Astrocyte of the spinal cord (primary cell): ENCODE measurements around the gene CAVIN1.
"Not testable (repeated sequence)": the region's sequence is repeated elsewhere in the genome, so short reads cannot be mapped to it uniquely, and the experiment has no call there.

Experiments
- DNase-seq: peaks from one replicate; pipeline ENCODE4 v3.0.0; 2011; ENCODE audit warnings: low read depth, low spot score
- H3K4me3 ChIP-seq: 2 replicates; pipeline ENCODE4 v1.5.1; 2011; ENCODE audit warnings: low read depth, mild to moderate bottlenecking, low read length, moderate library complexity
- in situ Hi-C: cut with HindIII; loops from 2 replicates; pipeline ENCODE4 v1.10.0; 2017; ENCODE audit warnings: low sequenced_read_pairs
- TF ChIP-seq, protein P1 (sequence below): IDR thresholded peaks from 2 replicates; pipeline ENCODE4 v1.5.1; 2012; ENCODE audit warnings: low read depth, mild to moderate bottlenecking, low read length, inconsistent platforms

CAVIN1 gene

DNA sequence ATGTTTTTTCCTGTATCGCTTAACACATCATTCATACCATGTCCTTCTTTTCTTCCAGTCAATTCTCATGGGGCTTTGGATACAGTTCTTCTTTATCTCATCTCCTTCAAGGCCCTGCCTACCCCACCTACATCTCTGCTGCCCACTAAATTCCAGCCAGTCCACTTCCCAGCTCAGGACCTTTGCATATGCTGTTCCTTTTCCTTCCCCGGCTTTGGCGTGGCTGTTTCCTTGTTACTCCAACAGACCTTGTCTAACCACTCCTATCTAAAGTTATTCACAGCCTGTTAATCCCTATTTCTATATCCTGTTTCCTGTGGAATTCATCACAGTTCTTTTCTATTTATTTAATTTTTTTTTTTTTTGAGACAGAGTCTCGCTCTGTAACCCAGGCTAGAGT lies 28.2 kb downstream of the CAVIN1 start:
- no peak for DNase-seq
- in situ Hi-C loops = no loop called here
- TF ChIP-seq, protein P1, sequence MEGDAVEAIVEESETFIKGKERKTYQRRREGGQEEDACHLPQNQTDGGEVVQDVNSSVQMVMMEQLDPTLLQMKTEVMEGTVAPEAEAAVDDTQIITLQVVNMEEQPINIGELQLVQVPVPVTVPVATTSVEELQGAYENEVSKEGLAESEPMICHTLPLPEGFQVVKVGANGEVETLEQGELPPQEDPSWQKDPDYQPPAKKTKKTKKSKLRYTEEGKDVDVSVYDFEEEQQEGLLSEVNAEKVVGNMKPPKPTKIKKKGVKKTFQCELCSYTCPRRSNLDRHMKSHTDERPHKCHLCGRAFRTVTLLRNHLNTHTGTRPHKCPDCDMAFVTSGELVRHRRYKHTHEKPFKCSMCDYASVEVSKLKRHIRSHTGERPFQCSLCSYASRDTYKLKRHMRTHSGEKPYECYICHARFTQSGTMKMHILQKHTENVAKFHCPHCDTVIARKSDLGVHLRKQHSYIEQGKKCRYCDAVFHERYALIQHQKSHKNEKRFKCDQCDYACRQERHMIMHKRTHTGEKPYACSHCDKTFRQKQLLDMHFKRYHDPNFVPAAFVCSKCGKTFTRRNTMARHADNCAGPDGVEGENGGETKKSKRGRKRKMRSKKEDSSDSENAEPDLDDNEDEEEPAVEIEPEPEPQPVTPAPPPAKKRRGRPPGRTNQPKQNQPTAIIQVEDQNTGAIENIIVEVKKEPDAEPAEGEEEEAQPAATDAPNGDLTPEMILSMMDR = no peak
- H3K4me3 ChIP-seq = no peak overlapping the region

GRCh38 chr17:42392692-42393415 lies 30.2 kb downstream of the CAVIN1 start:
- TF ChIP-seq, protein P1 = no peak
- in situ Hi-C loops = no loop called here
- H3K4me3 ChIP-seq = no peak overlapping the region
- DNase-seq = no peak

DNA sequence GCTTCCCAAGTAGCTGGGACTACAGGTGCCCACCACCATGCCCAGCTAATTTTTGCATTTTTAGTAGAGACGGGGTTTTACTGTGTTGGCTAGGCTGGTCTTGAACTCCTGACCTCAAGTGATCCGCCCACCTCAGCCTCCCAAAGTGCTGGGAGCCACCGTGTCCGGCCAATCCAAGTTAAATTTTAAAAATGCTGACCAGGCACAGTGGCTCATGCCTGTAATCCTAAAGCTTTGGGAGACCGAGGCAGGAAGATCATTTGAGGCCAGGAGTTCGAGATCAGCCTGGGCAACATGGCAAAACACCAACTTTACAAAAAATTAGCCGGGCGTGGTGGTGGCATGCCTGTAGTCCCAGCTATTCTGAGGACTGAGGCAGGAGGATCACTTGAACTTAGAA lies 31.6 kb downstream of the CAVIN1 start:
- in situ Hi-C loops, DNase-seq: not testable (repeated sequence)

GRCh38 chr17:42389899-42390298 lies 33.2 kb downstream of the CAVIN1 start:
- DNase-seq = no peak
- in situ Hi-C loops = no loop called here
- TF ChIP-seq, protein P1 = no peak

More for the DNA sequence above, 31.6 kb downstream of the CAVIN1 start:
- not testable (repeated sequence) for H3K4me3 ChIP-seq

GRCh38 chr17:42389135-42389417 lies 34.0 kb downstream of the CAVIN1 start:
- no peak for DNase-seq
- peak overlapping the region; percentile 28 for H3K4me3 ChIP-seq
- TF ChIP-seq, protein P1 = no peak
- in situ Hi-C loops = no loop called here

More at GRCh38 chr17:42389899-42390298, 33.2 kb downstream of the CAVIN1 start:
- no peak overlapping the region for H3K4me3 ChIP-seq

- TF ChIP-seq, protein P1 = no peak
- H3K4me3 ChIP-seq = peak within 1 kb of the TSS; percentile 80
- DNase-seq = peak; percentile 100
- in situ Hi-C loops = no loop called here
These were observed 34.5 kb downstream of the CAVIN1 start, which contains the start of gene STAT3 for GRCh38 chr17:42388381-42389134. Gene STAT3, minus strand, starts transcription at chr17:42388442. Its CDS starts 39,926 bp downstream, at chr17:42348516.
